Activated CD4-positive, alpha-beta T cell treated with anti-CD3 and anti-CD28 coated beads, Interleukin-2, amount 50 U/mL, for 16 hours (primary cell): ENCODE measurements around the gene BLOC1S3.

Experiments used
- DNase-seq: peaks from one replicate; pipeline ENCODE4 v3.0.0-alpha.2; 2020

BLOC1S3 gene, protein sequence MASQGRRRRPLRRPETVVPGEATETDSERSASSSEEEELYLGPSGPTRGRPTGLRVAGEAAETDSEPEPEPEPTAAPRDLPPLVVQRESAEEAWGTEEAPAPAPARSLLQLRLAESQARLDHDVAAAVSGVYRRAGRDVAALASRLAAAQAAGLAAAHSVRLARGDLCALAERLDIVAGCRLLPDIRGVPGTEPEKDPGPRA

DNA sequence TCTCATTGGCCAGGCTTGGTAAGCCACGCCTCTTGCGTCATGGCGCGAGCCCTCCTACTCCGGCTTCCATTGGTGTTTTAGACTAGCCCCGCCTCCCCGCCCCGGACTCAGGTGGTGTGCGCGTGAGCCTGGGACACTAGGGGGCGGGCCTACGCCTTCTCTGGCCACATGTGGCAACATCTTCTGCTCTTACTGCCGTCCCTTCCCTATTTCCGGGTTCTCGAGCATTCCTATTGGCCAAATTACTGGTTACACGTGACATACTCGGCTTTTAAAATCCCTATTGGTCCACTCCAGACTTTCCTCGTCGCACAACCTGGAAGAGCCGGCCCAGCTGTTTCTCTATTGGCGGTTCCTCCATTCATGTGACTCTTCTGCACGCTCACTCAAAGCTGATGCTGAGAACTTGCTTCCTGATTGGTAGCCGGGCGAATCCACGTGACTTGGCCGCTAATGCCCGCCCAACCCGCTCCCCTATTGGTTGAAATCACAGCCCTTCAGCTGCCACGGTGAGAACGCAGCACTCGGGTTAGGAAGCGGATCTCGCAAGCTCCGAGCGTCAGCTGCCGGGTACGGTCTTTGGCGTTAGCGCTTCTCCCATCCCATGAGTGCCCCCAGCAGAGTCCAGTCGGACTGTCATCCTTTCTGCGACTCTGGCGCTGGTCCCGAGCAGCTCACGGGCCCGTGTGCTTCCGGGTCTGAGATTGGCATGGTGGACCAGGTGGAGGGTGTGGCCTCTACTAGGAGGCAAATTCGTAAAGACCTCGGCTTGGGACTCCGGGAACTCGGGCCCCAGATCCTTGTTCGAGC, at the start of gene BLOC1S3:
Gene BLOC1S3 (plus strand): TSS at position 523 of the 810 bp plus-strand sequence. CDS start 513 bp downstream, outside the sequence.
- peak; percentile 100 for DNase-seq

DNA sequence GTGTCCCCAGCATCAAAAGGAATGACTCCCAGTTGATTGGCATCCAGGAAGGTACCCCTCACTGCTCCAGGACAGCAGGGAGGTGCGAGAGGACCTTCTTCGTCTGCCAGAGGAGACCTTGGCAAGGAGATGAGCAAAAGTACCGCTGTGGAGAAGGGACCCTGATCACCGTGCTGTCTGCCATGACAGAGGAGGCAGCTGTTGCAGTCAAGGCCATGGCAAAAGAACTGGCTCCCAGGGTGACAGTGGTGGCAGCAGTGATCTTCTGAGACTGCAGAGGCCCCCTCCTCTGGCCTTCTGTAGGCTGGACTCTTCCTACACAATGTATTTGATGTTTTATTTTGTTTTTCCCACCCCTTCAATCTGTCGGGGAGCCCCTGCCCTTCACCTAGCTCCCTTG, 49.8 kb upstream of the BLOC1S3 start:
- no peak for DNase-seq

- no peak for DNase-seq
Measured at GRCh38 chr19:45130236-45130635, 48.3 kb upstream of the BLOC1S3 start.

DNA sequence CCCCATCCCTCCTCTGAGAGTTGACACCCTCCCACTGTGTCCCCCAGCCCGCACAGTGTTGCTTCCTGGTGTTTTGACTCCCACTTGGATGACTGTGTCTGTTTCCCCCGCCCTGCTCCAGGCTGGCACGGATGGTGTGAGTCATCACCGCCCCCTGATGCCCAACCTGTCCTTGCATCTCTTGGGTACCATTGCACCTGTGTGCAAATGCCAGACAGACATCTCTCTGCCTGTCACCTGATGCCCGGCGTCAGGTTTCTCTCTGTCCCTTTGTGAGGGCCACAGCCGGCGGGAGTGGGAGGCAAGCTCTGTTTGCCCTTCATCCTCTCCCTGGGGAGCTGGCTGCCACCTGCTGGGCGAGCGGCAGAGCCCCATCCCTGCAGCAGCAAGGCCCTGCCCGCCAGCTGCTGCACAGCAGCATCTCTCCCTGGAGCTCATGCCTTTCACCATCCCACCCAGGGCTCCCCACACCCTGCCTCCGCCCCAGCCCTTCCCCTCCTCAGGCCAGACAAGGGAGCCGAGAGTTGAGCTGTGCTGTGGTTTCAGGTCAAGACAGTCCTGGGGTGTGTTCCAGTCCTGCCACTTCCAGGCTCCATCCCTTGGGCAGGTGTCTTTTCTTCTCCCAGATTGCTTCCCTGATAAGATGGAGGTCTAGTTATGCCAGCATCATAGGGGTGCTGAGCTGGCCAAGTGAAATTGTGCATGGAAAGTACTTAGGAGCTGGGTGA, 47.5 kb upstream of the BLOC1S3 start:
- DNase-seq = no peak

GRCh38 chr19:45133661-45134060, 44.9 kb upstream of the BLOC1S3 start:
- DNase-seq = no peak

DNA sequence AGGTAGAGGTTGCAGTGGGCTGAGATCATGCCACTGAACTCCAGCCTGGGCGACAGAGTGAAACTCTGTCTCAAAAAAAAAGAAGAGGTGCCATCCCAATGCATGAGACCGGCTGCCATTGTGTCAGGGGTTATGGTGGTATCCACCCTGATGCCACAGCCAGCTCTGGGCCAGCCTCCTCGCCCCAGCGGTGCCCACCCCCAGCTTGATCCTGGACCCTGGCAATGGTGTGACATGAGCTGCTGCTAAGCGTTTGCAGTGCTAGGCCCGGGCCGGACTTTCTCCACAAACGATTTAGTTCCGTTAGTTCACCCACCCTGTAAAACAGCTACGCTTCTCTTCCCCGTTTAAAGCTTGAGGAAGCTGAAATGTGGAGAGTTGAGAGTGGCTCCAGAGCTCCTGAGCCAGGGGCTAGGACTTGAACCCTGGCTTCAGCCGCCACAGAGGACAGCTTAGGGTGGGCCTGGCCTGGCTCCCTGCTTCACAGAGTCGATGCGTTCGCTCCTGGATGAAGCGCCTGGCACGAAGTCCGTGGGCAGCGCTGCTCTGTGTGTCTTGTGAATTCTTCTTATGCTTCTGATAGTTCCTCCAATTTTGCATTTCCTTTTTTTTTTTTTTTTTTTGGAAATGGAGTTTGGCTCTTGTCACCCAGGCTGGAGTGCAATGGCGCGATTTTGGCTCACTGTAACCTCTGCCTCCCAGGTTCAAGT, 43.3 kb upstream of the BLOC1S3 start:
- no peak for DNase-seq

- no peak for DNase-seq
Measured at GRCh38 chr19:45136507-45137178, 41.9 kb upstream of the BLOC1S3 start.

DNA sequence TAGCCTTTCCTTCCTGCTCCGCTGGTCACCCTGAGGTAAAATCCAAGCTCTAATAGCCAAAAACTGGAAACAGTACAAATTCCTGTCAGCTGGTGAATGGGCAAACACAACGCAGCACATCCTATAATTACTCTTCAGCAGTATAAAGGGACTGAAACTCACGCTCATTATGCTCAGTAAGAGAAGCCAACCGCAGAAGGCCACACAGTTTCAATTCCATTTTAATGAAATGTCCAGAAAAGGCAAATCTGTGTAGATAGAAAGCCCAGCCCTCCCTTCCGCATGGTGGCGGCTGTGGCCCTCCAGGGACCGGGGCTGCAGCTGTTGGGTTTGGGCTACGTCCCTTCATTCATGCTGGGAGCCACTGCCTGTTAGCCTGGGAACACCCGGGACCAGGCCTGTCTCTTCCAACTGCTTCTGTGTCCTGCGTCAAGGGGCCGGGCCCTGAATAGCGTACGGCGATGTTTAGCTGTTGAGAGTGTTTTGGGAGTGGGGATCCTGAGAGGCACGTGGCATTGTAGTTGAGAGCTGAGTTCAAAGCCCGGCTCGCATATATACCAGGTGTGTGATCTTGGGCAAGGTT, 41.3 kb upstream of the BLOC1S3 start:
- DNase-seq = no peak

DNA sequence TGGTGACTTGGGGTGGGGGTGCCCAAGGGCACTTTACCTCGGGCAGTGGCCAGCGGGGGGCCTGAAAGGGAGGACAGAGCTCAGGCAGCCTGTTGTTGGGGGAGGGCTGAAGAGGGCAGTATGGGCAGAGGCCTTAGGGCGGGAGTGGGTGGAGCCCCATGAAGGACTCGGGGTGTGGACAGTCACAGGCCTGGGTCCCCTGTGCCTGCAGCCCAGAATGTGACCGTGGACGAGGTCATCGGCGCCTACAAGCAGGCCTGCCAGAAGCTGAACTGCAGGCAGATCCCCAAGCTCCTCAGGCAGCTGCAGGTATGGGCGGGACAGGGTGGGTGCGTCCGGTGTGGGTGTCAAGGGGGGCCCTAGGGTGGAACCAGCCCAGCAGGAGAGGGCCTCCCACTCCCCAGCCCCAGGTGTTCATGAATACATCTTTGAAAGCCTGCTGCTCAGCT, 40.3 kb upstream of the BLOC1S3 start:
- DNase-seq = no peak

- no peak for DNase-seq
Measured at GRCh38 chr19:45139286-45140143, 39.1 kb upstream of the BLOC1S3 start.

DNA sequence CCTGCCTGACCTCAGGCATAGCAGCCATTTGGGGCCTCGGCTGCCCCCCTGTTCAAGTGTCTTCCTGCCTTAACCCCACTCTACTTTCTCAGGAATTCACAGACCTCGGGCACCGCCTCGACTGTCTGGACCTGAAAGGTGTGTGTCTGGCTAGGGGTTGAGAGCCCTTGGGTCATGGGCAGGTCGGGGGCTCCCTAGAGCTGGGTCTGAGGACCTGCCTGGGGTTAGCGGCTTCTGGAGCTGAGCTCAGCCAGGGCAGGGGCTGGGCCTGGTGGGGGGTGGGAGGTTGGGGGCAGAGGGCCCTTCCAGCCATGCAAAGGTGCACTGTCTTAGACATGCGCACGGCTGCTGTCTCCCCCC, 38.5 kb upstream of the BLOC1S3 start:
- DNase-seq = no peak

DNA sequence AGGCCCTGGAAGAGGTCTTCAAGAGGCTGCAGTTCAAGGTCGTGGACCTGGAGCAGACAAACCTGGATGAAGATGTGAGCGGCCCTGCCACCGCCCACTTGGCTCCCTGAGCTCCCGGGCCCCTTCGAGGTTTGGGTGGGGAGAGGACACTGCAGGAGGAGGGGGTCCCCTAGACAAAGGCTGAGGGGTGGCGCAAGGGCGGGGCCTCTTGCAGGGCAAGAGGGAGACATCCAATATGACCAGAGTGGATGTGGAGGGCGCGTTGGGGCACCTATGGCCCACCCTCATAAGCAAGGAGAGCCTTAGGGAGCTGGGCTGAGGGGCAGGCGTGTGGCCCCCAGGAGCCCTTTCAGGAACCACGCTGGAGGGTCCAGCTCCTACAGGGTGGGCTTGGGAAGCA, 38.1 kb upstream of the BLOC1S3 start:
- no peak for DNase-seq

DNA sequence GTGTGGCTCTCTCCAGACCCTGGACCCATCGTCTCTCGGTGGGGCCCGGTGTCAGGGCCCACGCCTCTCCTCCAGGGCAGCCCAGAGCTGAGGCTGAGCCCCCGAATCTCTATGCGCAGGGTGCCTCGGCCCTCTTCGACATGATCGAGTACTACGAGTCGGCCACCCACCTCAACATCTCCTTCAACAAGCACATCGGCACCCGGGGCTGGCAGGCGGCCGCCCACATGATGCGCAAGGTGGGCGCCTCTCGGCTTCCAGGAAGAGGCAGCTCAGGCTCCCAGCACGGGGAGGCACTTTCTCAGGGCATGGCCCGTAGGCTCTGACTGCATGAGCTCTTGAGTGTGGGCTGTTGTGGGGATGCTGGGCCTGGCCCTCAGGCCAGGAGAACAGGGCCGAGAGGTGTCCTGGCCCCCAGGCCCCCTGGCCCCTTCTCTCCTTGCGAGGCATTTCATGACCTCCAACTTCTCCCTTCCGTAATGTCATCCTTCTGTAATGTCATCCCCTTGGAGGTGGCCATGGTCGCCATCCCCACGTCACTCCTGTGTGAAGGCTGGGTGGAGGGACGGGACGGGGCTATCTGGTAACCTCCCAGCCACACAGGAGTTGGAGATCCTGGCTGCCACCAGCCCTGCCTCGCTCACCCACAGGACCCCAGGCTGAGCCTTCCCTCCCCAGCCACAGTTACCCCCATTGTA, 37.2 kb upstream of the BLOC1S3 start:
- DNase-seq = no peak

GRCh38 chr19:45142016-45142725, 36.4 kb upstream of the BLOC1S3 start:
- no peak for DNase-seq

GRCh38 chr19:45142726-45143110, 35.9 kb upstream of the BLOC1S3 start:
- DNase-seq = no peak

GRCh38 chr19:45144431-45145269, 33.9 kb upstream of the BLOC1S3 start:
- no peak for DNase-seq

DNA sequence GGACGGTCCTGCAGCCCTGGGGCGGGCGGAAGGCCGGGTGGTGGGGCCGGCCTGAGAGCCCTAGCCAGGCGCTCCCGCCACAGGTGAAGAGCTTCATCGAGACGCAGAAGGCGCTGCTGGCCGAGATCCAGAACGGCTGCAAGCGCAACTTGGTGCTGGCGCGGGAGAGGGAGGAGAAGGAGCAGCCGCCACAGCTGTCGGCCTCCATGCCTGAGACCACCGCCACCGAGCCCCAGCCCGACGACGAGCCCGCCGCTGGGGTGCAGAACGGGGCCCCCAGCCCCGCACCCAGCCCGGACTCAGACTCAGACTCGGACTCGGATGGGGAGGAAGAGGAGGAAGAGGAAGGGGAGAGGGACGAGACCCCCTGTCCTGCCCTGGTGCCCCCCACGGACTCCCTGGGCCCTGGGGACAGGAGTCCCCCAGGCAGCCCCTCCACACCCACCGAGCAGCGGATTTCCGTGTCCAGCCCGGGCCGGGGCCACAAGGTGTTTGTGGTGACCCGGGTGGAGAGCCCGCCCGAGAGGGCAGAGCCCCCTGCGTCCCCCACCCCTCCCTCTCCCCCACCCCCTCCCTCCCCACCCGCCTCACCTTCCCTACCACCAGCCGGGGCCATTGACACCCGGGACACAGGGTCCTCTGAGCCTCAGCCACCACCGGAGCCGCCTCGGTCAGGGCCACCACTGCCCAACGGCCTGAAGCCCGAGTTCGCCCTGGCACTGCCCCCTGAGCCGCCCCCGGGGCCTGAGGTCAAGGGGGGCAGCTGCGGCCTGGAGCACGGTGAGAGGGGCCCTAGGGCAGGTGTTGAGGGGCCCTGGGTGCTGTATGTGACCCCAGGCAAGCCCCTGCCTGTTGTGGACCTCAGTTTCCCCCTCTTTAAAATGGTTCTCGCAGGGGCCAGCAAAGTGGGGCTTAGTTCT, 33.1 kb upstream of the BLOC1S3 start:
- no peak for DNase-seq

DNA sequence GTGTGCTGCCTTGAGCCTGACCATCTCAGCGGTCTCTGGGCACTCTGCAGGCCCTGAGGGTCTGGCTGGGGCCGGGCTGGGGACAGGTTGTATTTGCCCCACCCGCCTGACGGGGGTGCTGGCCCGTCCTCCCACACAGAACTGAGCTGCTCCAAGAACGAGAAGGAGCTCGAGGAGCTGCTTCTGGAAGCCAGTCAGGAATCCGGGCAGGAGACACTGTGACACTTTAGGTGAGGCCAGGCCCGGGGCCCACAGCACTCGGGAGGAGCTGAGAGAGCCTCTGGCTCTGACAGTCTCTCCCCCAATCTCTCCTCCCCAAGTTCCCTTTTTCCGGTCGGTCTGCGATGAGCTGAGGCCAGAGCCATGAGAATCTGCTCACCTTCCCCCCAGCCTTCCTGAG, 32.3 kb upstream of the BLOC1S3 start:
- no peak for DNase-seq
